Measurements from ENCODE around the gene CPTP. TPM values are rescaled to one million over a fixed set of nuclear protein-coding genes. Genes with fewer than 3 reads are reported as not detected.

Gene CPTP
- total RNA-seq, 1 donor from 2014 or later, result 44.3 TPM

- H3K4me3 ChIP-seq (ENCODE audit: low read depth, low read length), result no peak overlapping the region
- TF ChIP-seq CTCF (IDR thresholded peaks at IDR 0.05; ENCODE audit: insufficient read depth, low read length, poor library complexity, severe bottlenecking), result no peak
- H3K36me3 ChIP-seq (ENCODE audit: control insufficient read depth, insufficient read depth, low read length), result peaks cover 2% of the 10 kb centered on the region
- no peak for DNase-seq (ENCODE audit: low read depth)
- no peaks in the 10 kb centered on the region for H3K27me3 ChIP-seq (ENCODE audit: control insufficient read depth, insufficient read depth, low read length)
Observed at GRCh38 chr1:1338278-1338677, 13.7 kb downstream of the CPTP start.

GRCh38 chr1:1340185-1340584 lies 15.6 kb downstream of the CPTP start:
- H3K27me3 ChIP-seq (ENCODE audit: control insufficient read depth, insufficient read depth, low read length), result no peaks in the 10 kb centered on the region
- H3K36me3 ChIP-seq (ENCODE audit: control insufficient read depth, insufficient read depth, low read length), result peaks cover 2% of the 10 kb centered on the region
- no peak for TF ChIP-seq CTCF (IDR thresholded peaks at IDR 0.05; ENCODE audit: insufficient read depth, low read length, poor library complexity, severe bottlenecking)
- DNase-seq (ENCODE audit: low read depth), result no peak
- H3K4me3 ChIP-seq (ENCODE audit: low read depth, low read length), result no peak overlapping the region

- TF ChIP-seq CTCF (IDR thresholded peaks at IDR 0.05; ENCODE audit: insufficient read depth, low read length, poor library complexity, severe bottlenecking), result no peak
- Histone ChIP-seq H3K36me3 (ENCODE audit: control insufficient read depth, insufficient read depth, low read length) (peaks cover 2% of the 10 kb centered on the region), H3K27me3 (ENCODE audit: control insufficient read depth, insufficient read depth, low read length) (no peaks in the 10 kb centered on the region), H3K4me3 (ENCODE audit: low read depth, low read length) (no peak overlapping the region)
- no peak for DNase-seq (ENCODE audit: low read depth)
Observed at GRCh38 chr1:1340791-1341548, 16.4 kb downstream of the CPTP start.

- no peak for TF ChIP-seq CTCF (IDR thresholded peaks at IDR 0.05; ENCODE audit: insufficient read depth, low read length, poor library complexity, severe bottlenecking)
- no peaks in the 10 kb centered on the region for H3K27me3 ChIP-seq (ENCODE audit: control insufficient read depth, insufficient read depth, low read length)
- H3K36me3 ChIP-seq (ENCODE audit: control insufficient read depth, insufficient read depth, low read length), result peaks cover 2% of the 10 kb centered on the region
- H3K4me3 ChIP-seq (ENCODE audit: low read depth, low read length), result no peak overlapping the region
- no peak for DNase-seq (ENCODE audit: low read depth)
Observed at GRCh38 chr1:1341549-1342021, 17.0 kb downstream of the CPTP start.

- Histone ChIP-seq H3K36me3 (ENCODE audit: control insufficient read depth, insufficient read depth, low read length) (peaks cover 2% of the 10 kb centered on the region), H3K27me3 (ENCODE audit: control insufficient read depth, insufficient read depth, low read length) (no peaks in the 10 kb centered on the region), H3K4me3 (ENCODE audit: low read depth, low read length) (no peak overlapping the region)
- no peak for DNase-seq (ENCODE audit: low read depth)
- TF ChIP-seq CTCF (IDR thresholded peaks at IDR 0.05; ENCODE audit: insufficient read depth, low read length, poor library complexity, severe bottlenecking), result no peak
Observed at GRCh38 chr1:1342061-1342562, 17.5 kb downstream of the CPTP start.
